Measurements from ENCODE around the gene CUL3.
A peak's percentile ranks its signal among the peaks of the same experiment; 100 is the strongest.
"Not testable (repeated sequence)": the region's sequence is repeated elsewhere in the genome, so short reads cannot be mapped to it uniquely, and the experiment has no call there.

CUL3 gene

GRCh38 chr2:224585211-224586088 is at the start of gene CUL3:
Gene CUL3 (minus strand): TSS chr2:224585363. CDS start chr2:224585009, 354 bp downstream.
- peak; percentile 98 for DNase-seq (ENCODE audit: low spot score)

GRCh38 chr2:224630659-224631550 is 45.7 kb upstream of the CUL3 start:
- no peak for DNase-seq (ENCODE audit: low spot score)

- DNase-seq (ENCODE audit: low spot score) = no peak
Observed at GRCh38 chr2:224628416-224628815, 43.3 kb upstream of the CUL3 start.

GRCh38 chr2:224626735-224627134 is 41.6 kb upstream of the CUL3 start:
- no peak for DNase-seq (ENCODE audit: low spot score)

- DNase-seq (ENCODE audit: low spot score) = no peak
Observed at GRCh38 chr2:224613543-224614286, 28.6 kb upstream of the CUL3 start.

GRCh38 chr2:224612578-224612977 is 27.4 kb upstream of the CUL3 start:
- DNase-seq (ENCODE audit: low spot score) = no peak

- no peak for DNase-seq (ENCODE audit: low spot score)
Observed at GRCh38 chr2:224611938-224612337, 26.8 kb upstream of the CUL3 start.

GRCh38 chr2:224608104-224608503 is 22.9 kb upstream of the CUL3 start:
- no peak for DNase-seq (ENCODE audit: low spot score)

- DNase-seq (ENCODE audit: low spot score) = not testable (repeated sequence)
Observed at GRCh38 chr2:224603746-224604500, 18.8 kb upstream of the CUL3 start.

GRCh38 chr2:224602778-224603375 is 17.7 kb upstream of the CUL3 start:
- not testable (repeated sequence) for DNase-seq (ENCODE audit: low spot score)

GRCh38 chr2:224601923-224602322 is 16.8 kb upstream of the CUL3 start:
- no peak for DNase-seq (ENCODE audit: low spot score)

- DNase-seq (ENCODE audit: low spot score) = peak; percentile 20
Observed at GRCh38 chr2:224598678-224599077, 13.5 kb upstream of the CUL3 start.

GRCh38 chr2:224596289-224596688 is 11.1 kb upstream of the CUL3 start:
- DNase-seq (ENCODE audit: low spot score) = no peak

GRCh38 chr2:224595518-224595917 is 10.4 kb upstream of the CUL3 start:
- DNase-seq (ENCODE audit: low spot score) = no peak

- no peak for DNase-seq (ENCODE audit: low spot score)
Observed at GRCh38 chr2:224594840-224595239, 9.7 kb upstream of the CUL3 start.

GRCh38 chr2:224591220-224591619 is 6.1 kb upstream of the CUL3 start:
- no peak for DNase-seq (ENCODE audit: low spot score)

- DNase-seq (ENCODE audit: low spot score) = no peak
Observed at GRCh38 chr2:224586127-224586695, 1.0 kb upstream of the CUL3 start.

GRCh38 chr2:224584785-224585210 is 365 bp downstream of the CUL3 start:
- DNase-seq (ENCODE audit: low spot score) = peak; percentile 51

GRCh38 chr2:224584111-224584784 is 915 bp downstream of the CUL3 start:
- peak; percentile 40 for DNase-seq (ENCODE audit: low spot score)

- not testable (repeated sequence) for DNase-seq (ENCODE audit: low spot score)
Observed at GRCh38 chr2:224583033-224583432, 2.1 kb downstream of the CUL3 start.
